A549 (cell line): ENCODE results near the gene TRH. TPM values are rescaled to one million over a fixed set of nuclear protein-coding genes. Genes with fewer than 3 reads are reported as not detected.

ENCODE experiments used
- ATAC-seq, 2 experiments: fragments of 200-7000 bp in 1 of 2; fragments of >200 bp in 1 of 2; cut with Nextera tagmentation in 1 of 2; cut with Tn5 transposase in 1 of 2; 3 replicates each; pipeline versions ENCODE4 v1.8.0 to v1.9.1; 2018 to 2020; ENCODE audit warnings: mild to moderate bottlenecking in 1 of 2, moderate library complexity in 1 of 2
- CTCF ChIA-PET: fragments of 300-600 bp; sonication (Branson Sonifier 250); formaldehyde crosslinking; extraction: SDS; loops from one replicate; lab custom pipeline; 2021; ENCODE audit warnings: antibody characterized with exemption, inconsistent platforms; lab: Yijun Ruan, JAX
- POLR2A ChIA-PET: fragments of 350-600 bp; formaldehyde crosslinking; extraction: SDS; loops from one replicate; lab custom pipeline; 2021; ENCODE audit warnings: antibody characterized with exemption, inconsistent platforms; lab: Yijun Ruan, JAX
- DNase-seq, 2 experiments: peaks; one replicate each; pipeline versions ENCODE4 v3.0.0 to v3.0.0-alpha.2; 2011 to 2016; ENCODE audit warnings: low read depth in 1 of 2, low spot score in 1 of 2
- FAIRE-seq: peaks from 2 replicates; lab custom pipeline; 2011; peaks lifted over from hg19 to GRCh38; lab: Jason Lieb, UNC
- H3K27ac ChIP-seq, 2 experiments: fragments of >200 bp; sonication (Bioruptor Twin); formaldehyde crosslinking; 3 replicates each; pipeline ENCODE4 v1.5.1; 2016 to 2017
- H3K4me1 ChIP-seq: fragments of >200 bp; sonication (Bioruptor Twin); formaldehyde crosslinking; 3 replicates; pipeline ENCODE4 v1.6.1; 2016
- H3K4me2 ChIP-seq: fragments of >200 bp; sonication (Bioruptor Twin); formaldehyde crosslinking; 3 replicates; pipeline ENCODE4 v1.6.1; 2016
- H3K4me3 ChIP-seq: fragments of >200 bp; sonication (Bioruptor Twin); formaldehyde crosslinking; 3 replicates; pipeline ENCODE4 v1.5.1; 2016
- H3K9me3 ChIP-seq: fragments of >200 bp; sonication (Bioruptor Twin); formaldehyde crosslinking; 3 replicates; pipeline ENCODE4 v1.6.1; 2016
- CBX2 ChIP-seq: fragments of 200-600 bp; sonication (generic); IDR thresholded peaks from 2 replicates; pipeline ENCODE4 v1.6.1; 2016; ENCODE audit warnings: low read depth, mild to moderate bottlenecking, borderline replicate concordance
- CBX8 ChIP-seq: fragments of 200-600 bp; sonication (generic); IDR thresholded peaks from 2 replicates; pipeline ENCODE4 v1.6.1; 2016
- CEBPB ChIP-seq, 2 experiments: fragments of >200 bp in 1 of 2; sonication (Bioruptor Twin) in 1 of 2; formaldehyde crosslinking in 1 of 2; IDR thresholded peaks; 2 replicates each; pipeline ENCODE4 v1.6.1; 2012 to 2016
- CHD4 ChIP-seq: fragments of 200-600 bp; sonication (generic); IDR thresholded peaks from 2 replicates; pipeline ENCODE4 v1.6.1; 2016; ENCODE audit warnings: antibody characterized with exemption, mild to moderate bottlenecking, borderline replicate concordance
- ESRRA ChIP-seq: fragments of 150-350 bp; IDR thresholded peaks from 2 replicates; pipeline ENCODE4 v1.6.1; 2014; ENCODE audit warnings: mild to moderate bottlenecking, low read length, borderline replicate concordance
- FOSB ChIP-seq: fragments of 250-450 bp; sonication (Bioruptor Pico); IDR thresholded peaks from 2 replicates; pipeline ENCODE4 v1.5.0; 2020; ENCODE audit warnings: mild to moderate bottlenecking, moderate library complexity
- FOSL2 ChIP-seq, 2 experiments: fragments of 450-650 bp in 1 of 2; fragments of >200 bp in 1 of 2; sonication (Bioruptor Twin) in 1 of 2; formaldehyde crosslinking; IDR thresholded peaks; 2 replicates each; pipeline versions ENCODE4 v1.5.0 to v1.6.1; 2016 to 2020; ENCODE audit warnings: mild to moderate bottlenecking in 1 of 2, moderate library complexity in 1 of 2
- HOXA7 ChIP-seq: fragments of 250-450 bp; sonication (Bioruptor Pico); IDR thresholded peaks from 2 replicates; pipeline ENCODE4 v1.5.0; 2020; ENCODE audit warnings: mild to moderate bottlenecking, moderate library complexity
- JUN ChIP-seq, 2 experiments: fragments of >200 bp; sonication (Bioruptor Twin); formaldehyde crosslinking; IDR thresholded peaks; 2 replicates in 1 of 2; 3 replicates in 1 of 2; pipeline ENCODE4 v1.6.1; 2016 to 2017
- KDM5A ChIP-seq: fragments of 200-600 bp; sonication (generic); IDR thresholded peaks from 2 replicates; pipeline ENCODE4 v1.6.1; 2016; ENCODE audit warnings: antibody characterized with exemption, mild to moderate bottlenecking
- MAZ ChIP-seq: fragments of 150-350 bp; IDR thresholded peaks from 2 replicates; pipeline ENCODE4 v1.6.1; 2014; ENCODE audit warnings: antibody characterized with exemption, low read depth, low read length, borderline replicate concordance
- MYC ChIP-seq: IDR thresholded peaks from 2 replicates; pipeline ENCODE4 v1.6.1; 2012; ENCODE audit warnings: mild to moderate bottlenecking, inconsistent platforms, low read length, improper control_type of control experiment, borderline replicate concordance
- RCOR1 ChIP-seq: fragments of 150-350 bp; IDR thresholded peaks from 2 replicates; pipeline ENCODE4 v1.6.1; 2014; ENCODE audit warnings: antibody characterized with exemption, low read length, low read depth
- TFCP2L1 ChIP-seq: fragments of 250-450 bp; sonication (Bioruptor Pico); IDR thresholded peaks from 2 replicates; pipeline ENCODE4 v1.5.0; 2021; ENCODE audit warnings: mild to moderate bottlenecking
- TP53 ChIP-seq: fragments of 250-450 bp; sonication (Bioruptor Pico); IDR thresholded peaks from 2 replicates; pipeline ENCODE4 v1.5.0; 2021; ENCODE audit warnings: mild to moderate bottlenecking, moderate library complexity
- ZFP36 ChIP-seq: fragments of 450-650 bp; IDR thresholded peaks from 2 replicates; pipeline ENCODE4 v1.6.1; 2014; ENCODE audit warnings: borderline replicate concordance; ENCODE audit not compliant: partially characterized antibody
- ZNF302 ChIP-seq: fragments of 250-450 bp; sonication (Bioruptor Pico); IDR thresholded peaks from 2 replicates; pipeline ENCODE4 v1.9.0; 2021; ENCODE audit warnings: inconsistent platforms, mild to moderate bottlenecking, moderate library complexity
- ZSCAN20 ChIP-seq: fragments of 250-450 bp; sonication (Bioruptor Pico); IDR thresholded peaks from 2 replicates; pipeline ENCODE4 v1.8.0; 2022; ENCODE audit warnings: mild to moderate bottlenecking, moderate library complexity
- WGBS: methylation state at CpG from one replicate; pipeline ENCODE4 v1.1.6; 2017; ENCODE audit errors: missing lambda C conversion rate; 5-methylcytosine and 5-hydroxymethylcytosine counted together
- polyA plus RNA-seq, 4 experiments: library from polyadenylated mRNA; depleted of rRNA in 3 of 4; stranded (reverse); fragments of >200 nt; fragmentation: RNase III in 1 of 4; extraction: RNeasy Plus Mini Kit Qiagen cat#74134 plus additional on column Dnase treatment in 1 of 4; gene quantifications; 2 replicates in 3 of 4; 3 replicates in 1 of 4; pipeline ENCODE4 v1.2.3, GENCODE V29; 2011 to 2017
- TF ChIP-seq, protein P1 (sequence below): fragments of >200 bp; sonication (Bioruptor Twin); formaldehyde crosslinking; IDR thresholded peaks from 2 replicates; pipeline ENCODE4 v1.6.1; 2016
- TF ChIP-seq, protein P2 (sequence below): fragments of 250-450 bp; sonication (Bioruptor Pico); IDR thresholded peaks from 2 replicates; pipeline ENCODE4 v1.5.0; 2020; ENCODE audit warnings: low read depth, mild to moderate bottlenecking, moderate library complexity
- TF ChIP-seq, protein P3 (sequence below): fragments of >200 bp; sonication (Bioruptor Twin); formaldehyde crosslinking; IDR thresholded peaks from 3 replicates; pipeline ENCODE4 v1.5.1; 2016
- TF ChIP-seq, protein P4 (sequence below): fragments of >200 bp; sonication (Bioruptor Twin); formaldehyde crosslinking; IDR thresholded peaks from 3 replicates; pipeline ENCODE4 v1.6.1; 2016

The TRH gene
- polyA plus RNA-seq, 2 of the 4 experiments (the other 2 are of a cell fraction): not detected

DNA sequence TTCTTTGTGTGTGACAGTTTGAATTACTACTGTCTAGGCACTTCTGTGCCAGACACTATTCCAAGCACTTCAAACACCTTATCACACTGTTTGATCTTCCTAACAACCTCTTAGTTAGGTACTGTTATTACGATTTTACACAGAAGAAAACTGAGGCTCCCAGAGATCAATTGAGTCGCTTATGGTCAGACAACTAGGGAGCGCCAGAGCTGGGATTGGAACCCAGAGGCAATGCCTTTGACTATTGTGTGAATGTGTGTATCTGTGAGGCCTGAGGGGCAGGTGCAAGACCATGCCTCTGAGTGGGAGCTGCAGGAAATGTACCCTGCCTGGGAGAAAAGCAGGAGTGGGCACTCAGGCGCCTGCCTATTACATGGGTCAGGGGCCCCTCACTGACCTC is 1.8 kb downstream of the TRH start:
- Histone ChIP-seq H3K4me2 (no peak overlapping the region), H3K27ac (no peak overlapping the region), H3K4me3 (no peak overlapping the region), H3K9me3 (no peaks in the 10 kb centered on the region), H3K4me1 (0 out of 3 replicates have a peak, but pooled peaks cover 1% of the 10 kb centered on the region)
- POLR2A ChIA-PET: no interaction called here
- TF ChIP-seq ZSCAN20 (CRISPR knock-in tag): no peak
- no peak for TF ChIP-seq ZFP36
- TF ChIP-seq FOSB (CRISPR knock-in tag): no peak
- TF ChIP-seq KDM5A: no peak
- TF ChIP-seq CBX2: no peak
- TF ChIP-seq, protein P1, sequence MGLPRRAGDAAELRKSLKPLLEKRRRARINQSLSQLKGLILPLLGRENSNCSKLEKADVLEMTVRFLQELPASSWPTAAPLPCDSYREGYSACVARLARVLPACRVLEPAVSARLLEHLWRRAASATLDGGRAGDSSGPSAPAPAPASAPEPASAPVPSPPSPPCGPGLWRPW: no peak
- TF ChIP-seq CHD4: no peak
- TF ChIP-seq CEBPB (IDR thresholded peaks at IDR 0.05): no peak
- no peak for TF ChIP-seq RCOR1
- TF ChIP-seq TFCP2L1 (CRISPR knock-in tag): no peak
- TF ChIP-seq MYC: no peak
- TF ChIP-seq JUN (IDR thresholded peaks at IDR 0.05): no peak
- no peak for ATAC-seq
- no peak for DNase-seq
- FAIRE-seq: no peak
- CTCF ChIA-PET: interaction anchor here (0.9 kb wide), 1 partner anchor 12 kb away, joined by 3 read pairs; no protein-coding TSS in a partner anchor
- WGBS: 80% methylated on average over 4 of the region's 4 CpGs

DNA sequence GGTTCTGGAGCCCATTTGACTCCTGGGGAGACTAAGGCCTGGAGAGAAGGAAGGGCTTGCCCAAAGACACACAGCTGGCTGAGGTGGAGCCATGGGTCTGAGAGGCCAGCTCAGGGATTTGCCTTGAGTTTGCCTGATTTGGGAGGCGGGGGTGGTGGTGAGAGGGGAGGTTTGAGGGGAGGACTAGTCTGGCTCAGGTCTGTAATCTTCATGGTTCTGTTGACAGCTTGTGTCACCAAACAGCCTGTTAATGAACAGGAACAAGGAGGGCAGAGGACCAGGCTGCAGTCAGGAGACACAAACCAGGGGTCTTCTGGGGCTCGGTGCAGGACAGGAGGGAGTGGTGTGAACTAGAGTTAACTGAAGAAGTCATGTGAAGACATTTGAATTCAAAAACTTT is 3.6 kb downstream of the TRH start:
- DNase-seq (no peak), ATAC-seq (no peak)
- no peak overlapping the region for H3K27ac ChIP-seq
- H3K4me3 ChIP-seq: no peak overlapping the region
- H3K9me3 ChIP-seq: no peaks in the 10 kb centered on the region
- no peaks in the 10 kb centered on the region for H3K4me1 ChIP-seq
- CTCF ChIA-PET: interaction anchor here (1.3 kb wide), 1 partner anchor 25 kb away, joined by 4 read pairs; no protein-coding TSS in a partner anchor
- 36% methylated on average over 2 of the region's 2 CpGs for WGBS
- TF ChIP-seq, protein P2, sequence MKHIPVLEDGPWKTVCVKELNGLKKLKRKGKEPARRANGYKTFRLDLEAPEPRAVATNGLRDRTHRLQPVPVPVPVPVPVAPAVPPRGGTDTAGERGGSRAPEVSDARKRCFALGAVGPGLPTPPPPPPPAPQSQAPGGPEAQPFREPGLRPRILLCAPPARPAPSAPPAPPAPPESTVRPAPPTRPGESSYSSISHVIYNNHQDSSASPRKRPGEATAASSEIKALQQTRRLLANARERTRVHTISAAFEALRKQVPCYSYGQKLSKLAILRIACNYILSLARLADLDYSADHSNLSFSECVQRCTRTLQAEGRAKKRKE: no peak
- no peak for TF ChIP-seq MAZ
- no peak for TF ChIP-seq ZNF302
- TF ChIP-seq HOXA7 (CRISPR knock-in tag): no peak
- TF ChIP-seq, protein P3, sequence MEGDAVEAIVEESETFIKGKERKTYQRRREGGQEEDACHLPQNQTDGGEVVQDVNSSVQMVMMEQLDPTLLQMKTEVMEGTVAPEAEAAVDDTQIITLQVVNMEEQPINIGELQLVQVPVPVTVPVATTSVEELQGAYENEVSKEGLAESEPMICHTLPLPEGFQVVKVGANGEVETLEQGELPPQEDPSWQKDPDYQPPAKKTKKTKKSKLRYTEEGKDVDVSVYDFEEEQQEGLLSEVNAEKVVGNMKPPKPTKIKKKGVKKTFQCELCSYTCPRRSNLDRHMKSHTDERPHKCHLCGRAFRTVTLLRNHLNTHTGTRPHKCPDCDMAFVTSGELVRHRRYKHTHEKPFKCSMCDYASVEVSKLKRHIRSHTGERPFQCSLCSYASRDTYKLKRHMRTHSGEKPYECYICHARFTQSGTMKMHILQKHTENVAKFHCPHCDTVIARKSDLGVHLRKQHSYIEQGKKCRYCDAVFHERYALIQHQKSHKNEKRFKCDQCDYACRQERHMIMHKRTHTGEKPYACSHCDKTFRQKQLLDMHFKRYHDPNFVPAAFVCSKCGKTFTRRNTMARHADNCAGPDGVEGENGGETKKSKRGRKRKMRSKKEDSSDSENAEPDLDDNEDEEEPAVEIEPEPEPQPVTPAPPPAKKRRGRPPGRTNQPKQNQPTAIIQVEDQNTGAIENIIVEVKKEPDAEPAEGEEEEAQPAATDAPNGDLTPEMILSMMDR: no peak
- TF ChIP-seq TP53 (CRISPR knock-in tag): no peak
- no peak for TF ChIP-seq CBX8
- TF ChIP-seq TFCP2L1 (CRISPR knock-in tag): no peak
- no peak for TF ChIP-seq ESRRA
- TF ChIP-seq FOSL2 (IDR thresholded peaks at IDR 0.05): no peak
- no peak for TF ChIP-seq FOSL2 (CRISPR knock-in tag; IDR thresholded peaks at IDR 0.05)
- TF ChIP-seq, protein P4, sequence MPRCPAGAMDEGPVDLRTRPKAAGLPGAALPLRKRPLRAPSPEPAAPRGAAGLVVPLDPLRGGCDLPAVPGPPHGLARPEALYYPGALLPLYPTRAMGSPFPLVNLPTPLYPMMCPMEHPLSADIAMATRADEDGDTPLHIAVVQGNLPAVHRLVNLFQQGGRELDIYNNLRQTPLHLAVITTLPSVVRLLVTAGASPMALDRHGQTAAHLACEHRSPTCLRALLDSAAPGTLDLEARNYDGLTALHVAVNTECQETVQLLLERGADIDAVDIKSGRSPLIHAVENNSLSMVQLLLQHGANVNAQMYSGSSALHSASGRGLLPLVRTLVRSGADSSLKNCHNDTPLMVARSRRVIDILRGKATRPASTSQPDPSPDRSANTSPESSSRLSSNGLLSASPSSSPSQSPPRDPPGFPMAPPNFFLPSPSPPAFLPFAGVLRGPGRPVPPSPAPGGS: no peak
- TF ChIP-seq, all 56 proteins: peak for 0
- FAIRE-seq: no peak
- H3K4me2 ChIP-seq: no peak overlapping the region
- POLR2A ChIA-PET: no interaction called here
